Measurements from ENCODE around the gene GAS2L1. TPM values are rescaled to one million over a fixed set of nuclear protein-coding genes. Genes with fewer than 3 reads are reported as not detected.
A peak's percentile ranks its signal among the peaks of the same experiment; 100 is the strongest.

GAS2L1 gene
- total RNA-seq, 2 donors from 2014 or later = 0.43 TPM; not detected in 1

DNA sequence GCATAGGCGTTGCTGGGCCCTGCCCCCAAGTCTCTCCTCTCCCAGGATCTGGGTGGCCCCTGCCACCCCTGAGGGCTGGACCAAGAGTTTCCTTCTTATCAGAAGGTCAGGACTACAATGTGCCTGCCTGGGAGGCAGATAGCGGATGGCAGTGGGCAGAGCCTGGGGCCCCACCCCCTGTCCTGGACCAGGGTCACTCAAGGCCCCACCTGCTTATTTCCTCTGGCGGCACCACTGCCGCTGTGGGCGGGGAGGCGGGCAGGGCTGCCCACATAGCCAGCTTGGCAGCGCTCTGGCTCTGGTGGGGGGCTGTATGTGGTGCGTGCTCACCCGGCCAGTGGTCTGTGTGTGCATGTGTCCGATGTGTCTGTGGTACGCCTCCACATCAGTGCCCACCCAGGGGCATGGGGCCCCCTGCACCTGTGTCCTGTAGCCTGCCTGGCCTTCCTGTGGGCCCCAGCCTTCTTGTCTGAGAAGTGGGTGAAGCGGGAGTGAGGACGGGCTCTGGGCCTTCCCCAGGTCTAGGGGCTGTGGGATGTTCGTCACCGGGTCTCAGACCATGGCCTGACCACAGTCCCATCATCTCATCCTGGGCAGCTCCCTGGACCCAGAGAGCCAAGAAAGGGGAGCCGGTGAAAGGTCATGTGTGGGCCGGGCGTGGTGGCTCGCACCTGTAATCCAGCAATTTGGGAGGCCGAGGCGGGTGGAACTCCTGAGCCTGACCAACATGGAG is 3.0 kb downstream of the GAS2L1 start:
- Mint-ChIP-seq H3K27ac (no peak overlapping the region), H3K4me1 (ENCODE audit: low read depth in 2 of 2) (peaks cover 6 to 23% of the 10 kb centered on the region in 2 donors), H3K9me3 (no peaks in the 10 kb centered on the region), H3K36me3 (no peaks in the 10 kb centered on the region), H3K4me3 (no peak overlapping the region), H3K27me3 (peaks cover 21 to 26% of the 10 kb centered on the region in 2 donors)
- ATAC-seq (no peak), DNase-seq (ENCODE audit: low spot score) (no peak)

DNA sequence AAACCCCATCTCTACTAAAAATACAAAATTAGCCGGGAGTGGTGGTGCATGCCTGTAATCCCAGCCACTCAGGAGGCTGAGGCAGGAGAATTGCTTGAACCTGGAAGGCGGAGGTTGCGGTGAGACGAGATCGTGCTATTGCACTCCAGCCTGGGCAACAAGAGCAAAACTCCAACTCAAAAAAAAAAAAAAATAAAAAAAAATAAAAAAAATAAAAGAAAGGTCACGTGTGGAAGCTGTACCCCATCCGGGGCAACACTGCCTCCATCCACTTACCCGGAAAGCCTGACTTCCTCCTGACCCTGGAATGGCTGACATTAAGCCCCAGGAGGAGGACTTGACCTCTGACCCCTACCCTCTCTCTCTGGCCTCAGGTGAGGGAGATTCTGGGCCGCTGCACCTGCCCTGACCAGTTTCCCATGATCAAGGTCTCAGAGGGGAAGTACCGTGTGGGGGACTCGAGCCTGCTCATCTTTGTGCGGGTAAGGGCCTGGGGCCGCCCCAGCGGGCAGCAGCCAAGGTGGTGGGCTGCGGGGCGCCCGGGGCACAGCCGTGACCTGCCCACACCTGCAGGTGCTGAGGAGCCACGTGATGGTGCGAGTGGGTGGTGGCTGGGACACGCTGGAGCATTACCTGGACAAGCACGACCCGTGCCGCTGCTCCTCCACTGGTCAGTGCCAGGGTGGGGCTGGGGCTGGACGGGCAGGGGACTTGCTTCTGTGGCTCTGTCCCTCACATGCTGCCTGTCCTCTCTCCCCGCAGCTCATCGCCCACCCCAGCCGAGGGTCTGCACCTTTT is 3.8 kb downstream of the GAS2L1 start:
- Mint-ChIP-seq H3K27me3 (peaks cover 25% of the 10 kb centered on the region in 2 donors), H3K4me1 (ENCODE audit: low read depth in 2 of 2) (peaks cover 9 to 20% of the 10 kb centered on the region in 2 donors), H3K9me3 (no peaks in the 10 kb centered on the region), H3K27ac (no peak overlapping the region), H3K36me3 (no peaks in the 10 kb centered on the region), H3K4me3 (no peak overlapping the region)
- ATAC-seq = no peak
- no peak for DNase-seq (ENCODE audit: low spot score)

DNA sequence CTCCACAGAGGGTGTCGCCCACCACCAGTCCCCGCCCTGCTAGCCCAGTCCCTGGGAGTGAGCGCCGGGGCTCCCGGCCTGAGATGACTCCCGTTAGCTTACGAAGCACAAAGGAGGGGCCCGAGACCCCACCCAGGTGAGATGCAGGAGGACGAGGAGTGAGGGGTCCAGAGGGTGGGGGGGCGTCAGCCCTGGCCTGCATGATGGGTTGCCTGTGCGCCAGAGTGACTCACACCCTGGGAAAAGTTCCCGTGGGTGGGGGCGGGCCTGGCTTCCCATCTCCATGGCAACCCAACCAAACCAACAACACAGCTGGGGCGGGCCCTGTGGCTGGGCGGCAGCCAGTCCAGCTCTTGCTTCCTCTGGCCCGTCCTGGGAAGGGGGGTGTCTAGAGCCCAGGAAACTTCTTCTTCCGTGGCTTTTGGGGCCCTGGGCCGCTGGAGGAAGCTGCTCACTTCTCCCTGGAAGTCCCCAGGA is 4.5 kb downstream of the GAS2L1 start:
- H3K36me3 Mint-ChIP-seq = no peaks in the 10 kb centered on the region
- H3K9me3 Mint-ChIP-seq = no peaks in the 10 kb centered on the region
- ATAC-seq (peak; percentile 10 to 56), DNase-seq (ENCODE audit: low spot score) (no peak)
- no peak overlapping the region for H3K27ac Mint-ChIP-seq
- peaks cover 18 to 23% of the 10 kb centered on the region in 2 donors for H3K27me3 Mint-ChIP-seq
- H3K4me3 Mint-ChIP-seq = no peak overlapping the region
- H3K4me1 Mint-ChIP-seq (ENCODE audit: low read depth in 2 of 2) = peaks cover 9 to 18% of the 10 kb centered on the region in 2 donors

DNA sequence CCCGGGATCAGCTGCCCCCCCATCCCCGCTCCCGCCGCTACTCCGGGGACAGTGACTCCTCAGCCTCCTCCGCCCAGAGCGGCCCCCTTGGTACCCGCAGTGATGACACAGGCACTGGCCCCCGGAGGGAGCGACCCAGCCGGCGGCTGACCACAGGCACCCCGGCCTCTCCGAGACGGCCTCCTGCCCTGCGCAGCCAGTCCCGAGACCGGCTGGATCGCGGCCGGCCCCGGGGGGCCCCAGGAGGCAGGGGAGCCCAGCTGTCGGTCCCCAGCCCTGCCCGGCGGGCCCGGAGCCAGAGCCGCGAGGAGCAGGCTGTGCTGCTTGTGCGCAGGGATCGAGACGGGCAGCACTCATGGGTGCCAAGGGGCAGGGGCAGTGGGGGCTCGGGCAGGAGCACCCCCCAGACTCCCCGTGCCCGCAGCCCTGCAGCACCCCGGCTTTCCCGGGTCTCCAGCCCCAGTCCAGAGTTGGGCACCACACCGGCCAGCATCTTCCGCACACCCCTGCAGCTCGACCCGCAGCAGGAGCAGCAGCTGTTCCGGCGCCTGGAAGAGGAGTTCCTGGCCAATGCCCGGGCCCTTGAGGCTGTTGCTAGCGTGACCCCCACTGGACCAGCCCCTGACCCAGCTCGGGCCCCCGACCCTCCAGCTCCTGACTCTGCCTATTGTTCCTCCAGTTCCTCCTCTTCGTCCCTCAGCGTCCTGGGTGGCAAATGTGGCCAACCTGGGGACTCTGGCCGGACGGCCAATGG is 5.2 kb downstream of the GAS2L1 start:
- H3K4me1 Mint-ChIP-seq (ENCODE audit: low read depth in 2 of 2) = peaks cover 9 to 14% of the 10 kb centered on the region in 2 donors
- DNase-seq (ENCODE audit: low spot score) = no peak
- no peak for ATAC-seq
- peaks cover 19 to 29% of the 10 kb centered on the region in 2 donors for H3K27me3 Mint-ChIP-seq
- no peaks in the 10 kb centered on the region for H3K36me3 Mint-ChIP-seq
- H3K9me3 Mint-ChIP-seq = no peaks in the 10 kb centered on the region
- no peak overlapping the region for H3K4me3 Mint-ChIP-seq
- H3K27ac Mint-ChIP-seq = no peak overlapping the region

DNA sequence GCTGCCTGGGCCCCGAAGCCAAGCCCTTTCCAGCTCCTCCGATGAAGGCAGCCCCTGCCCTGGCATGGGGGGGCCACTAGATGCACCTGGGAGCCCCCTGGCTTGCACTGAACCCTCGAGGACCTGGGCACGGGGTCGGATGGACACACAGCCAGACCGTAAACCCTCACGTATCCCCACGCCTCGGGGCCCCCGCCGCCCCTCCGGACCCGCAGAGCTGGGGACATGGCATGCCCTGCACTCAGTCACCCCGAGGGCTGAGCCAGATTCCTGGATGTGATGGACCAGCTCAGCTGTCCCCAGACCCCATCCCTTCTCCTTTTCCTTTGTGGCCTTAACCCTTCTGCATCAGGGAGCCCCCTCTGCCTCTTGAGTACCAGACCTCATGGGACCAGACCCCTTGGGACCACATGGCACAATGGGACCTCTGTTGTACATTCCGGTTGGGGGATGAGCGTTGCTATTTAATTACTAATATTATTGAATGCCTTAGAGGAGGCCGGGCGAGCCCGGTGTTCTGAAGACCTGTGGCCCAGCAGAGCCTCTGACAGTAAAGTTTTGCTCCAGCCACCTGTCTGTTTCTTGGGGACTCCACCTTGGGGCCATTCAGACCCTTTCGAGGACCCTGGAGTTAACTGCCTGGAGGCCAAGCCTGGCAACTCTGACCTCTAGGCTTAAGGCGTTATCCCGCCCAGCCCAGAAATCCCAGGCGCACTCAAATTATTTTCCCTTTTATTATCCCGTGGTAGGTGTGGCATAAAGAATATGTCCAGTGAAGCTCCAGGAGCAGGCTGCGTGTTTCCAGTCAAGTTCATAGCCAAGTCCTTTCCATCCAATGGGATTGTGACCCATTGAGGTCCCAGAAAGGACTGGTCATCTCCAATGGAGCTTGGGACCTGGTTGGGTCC is 6.0 kb downstream of the GAS2L1 start:
- Mint-ChIP-seq H3K4me3 (no peak overlapping the region), H3K27ac (no peak overlapping the region), H3K9me3 (no peaks in the 10 kb centered on the region), H3K36me3 (no peaks in the 10 kb centered on the region), H3K27me3 (peaks cover 27 to 31% of the 10 kb centered on the region in 2 donors), H3K4me1 (ENCODE audit: low read depth in 2 of 2) (peaks cover 9 to 12% of the 10 kb centered on the region in 2 donors)
- DNase-seq (ENCODE audit: low spot score) (no peak), ATAC-seq (no peak)

DNA sequence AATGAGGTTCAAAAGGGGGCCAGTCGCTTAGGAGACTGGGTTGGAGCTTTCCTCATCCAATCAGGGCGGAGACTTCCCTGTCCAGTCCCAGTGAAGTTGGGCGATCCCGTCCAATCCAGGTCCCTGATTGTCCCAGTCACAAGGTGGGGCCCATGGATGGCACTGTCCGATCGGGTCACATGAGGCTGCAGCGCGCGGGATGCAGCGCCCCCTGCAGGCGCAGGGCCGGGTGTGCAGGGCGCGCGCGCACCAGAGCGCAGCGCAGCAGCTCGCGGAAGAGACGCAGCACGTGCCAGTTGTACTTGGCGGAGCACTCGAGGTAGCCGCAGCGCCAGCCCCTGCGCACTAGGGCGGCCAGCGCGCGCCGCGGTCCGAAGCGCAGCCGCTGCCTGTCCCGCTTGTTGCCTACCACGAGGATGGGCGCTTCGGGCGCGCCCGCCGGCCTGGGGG is 6.7 kb downstream of the GAS2L1 start:
- Mint-ChIP-seq H3K27ac (no peak overlapping the region), H3K27me3 (peaks cover 27 to 30% of the 10 kb centered on the region in 2 donors), H3K36me3 (no peaks in the 10 kb centered on the region), H3K4me1 (ENCODE audit: low read depth in 2 of 2) (peaks cover 9 to 11% of the 10 kb centered on the region in 2 donors), H3K9me3 (no peaks in the 10 kb centered on the region), H3K4me3 (no peak overlapping the region)
- DNase-seq (ENCODE audit: low spot score) (no peak), ATAC-seq (peak in 1 of 2 donors; percentile 40)

DNA sequence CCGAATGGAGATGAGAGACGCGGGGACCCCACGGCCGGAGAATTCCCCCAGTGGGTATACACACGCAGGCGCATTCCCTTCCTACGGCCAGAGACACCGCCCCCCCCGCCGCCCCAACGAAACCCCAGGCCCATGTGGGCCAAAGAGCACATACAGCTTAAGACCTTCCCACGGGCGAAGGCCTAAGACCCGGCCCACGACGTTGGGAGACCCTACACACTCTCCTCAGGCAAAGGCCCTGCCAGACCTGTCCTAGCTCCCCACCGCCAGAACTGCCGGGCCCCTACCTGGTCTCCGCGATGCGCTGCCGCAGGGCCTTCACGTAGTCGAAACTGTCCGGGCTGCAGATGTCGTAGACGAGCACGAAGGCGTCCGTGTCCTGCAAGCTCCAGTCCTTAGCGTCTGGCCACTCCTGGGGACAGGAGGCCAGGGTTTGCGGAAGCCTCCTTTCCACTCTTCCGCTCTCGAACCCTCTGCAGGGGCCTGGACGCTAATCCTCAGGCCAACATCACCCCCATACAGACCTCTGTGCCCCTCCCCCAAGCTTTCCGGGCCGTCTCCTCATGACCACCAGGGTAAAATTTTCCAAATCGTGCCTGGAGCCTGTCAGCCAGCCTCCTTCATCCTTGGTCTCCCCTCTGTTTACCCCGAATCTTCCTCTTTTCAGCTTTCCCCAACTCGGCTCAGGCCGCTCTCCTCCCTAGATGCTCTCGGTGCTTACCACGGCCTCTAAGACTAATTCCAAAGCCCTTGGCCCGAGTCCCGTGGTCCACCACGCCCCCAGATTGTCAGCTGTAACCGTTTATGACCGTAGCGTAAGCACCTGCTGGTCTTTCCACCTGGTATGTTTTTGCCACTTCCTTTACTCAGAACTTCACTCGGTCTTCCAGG is 7.4 kb downstream of the GAS2L1 start:
- DNase-seq (ENCODE audit: low spot score) (no peak), ATAC-seq (no peak)
- H3K27me3 Mint-ChIP-seq = peaks cover 27 to 30% of the 10 kb centered on the region in 2 donors
- H3K4me1 Mint-ChIP-seq (ENCODE audit: low read depth in 2 of 2) = peaks cover 9 to 11% of the 10 kb centered on the region in 2 donors
- H3K36me3 Mint-ChIP-seq = no peaks in the 10 kb centered on the region
- H3K9me3 Mint-ChIP-seq = no peaks in the 10 kb centered on the region
- H3K4me3 Mint-ChIP-seq = peak overlapping the region; percentile 18
- peak overlapping the region in 1 of 2 donors; percentile 8 for H3K27ac Mint-ChIP-seq

DNA sequence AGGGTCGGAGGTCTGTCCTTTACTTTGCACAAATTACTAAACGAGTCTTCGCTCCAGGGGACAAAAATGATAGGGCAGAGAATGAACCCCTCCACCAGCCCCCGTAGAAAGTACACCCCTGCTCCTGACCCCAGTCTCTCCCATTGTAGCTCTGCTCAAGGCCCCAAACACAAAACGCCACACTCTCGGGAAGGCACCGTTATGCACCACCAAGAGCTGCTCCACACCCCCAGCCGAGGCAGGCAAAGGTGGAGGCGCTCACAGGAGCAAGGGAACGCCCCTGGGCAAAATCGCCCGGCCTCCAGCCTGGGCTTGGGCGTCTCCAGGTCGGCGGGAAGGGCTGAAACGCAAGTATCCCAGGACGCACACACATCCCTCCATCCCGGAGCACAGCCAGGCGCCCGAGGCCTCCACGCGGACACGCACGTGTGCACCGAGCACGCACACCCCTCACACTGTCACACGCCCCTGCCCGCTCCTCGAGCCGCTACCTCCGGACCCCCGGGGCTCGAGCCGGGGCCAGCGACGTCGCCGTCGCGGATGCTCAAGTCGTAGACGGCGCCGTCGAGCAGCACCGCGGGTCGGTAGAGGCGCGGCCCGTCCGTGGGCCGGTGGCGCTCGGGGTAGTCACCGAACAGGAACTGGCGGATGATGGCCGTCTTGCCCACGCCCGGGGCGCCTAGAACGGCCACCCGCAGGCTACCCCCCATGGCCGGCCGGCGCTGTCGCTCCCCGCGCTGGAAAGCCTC is 8.3 kb downstream of the GAS2L1 start:
- no peak for ATAC-seq
- Mint-ChIP-seq H3K4me1 (ENCODE audit: low read depth in 2 of 2) (peaks cover 9 to 11% of the 10 kb centered on the region in 2 donors), H3K4me3 (peak overlapping the region; percentile 18), H3K36me3 (no peaks in the 10 kb centered on the region), H3K27me3 (peaks cover 27 to 30% of the 10 kb centered on the region in 2 donors), H3K27ac (peak overlapping the region in 1 of 2 donors; percentile 8), H3K9me3 (no peaks in the 10 kb centered on the region)
- no peak for DNase-seq (ENCODE audit: low spot score)

DNA sequence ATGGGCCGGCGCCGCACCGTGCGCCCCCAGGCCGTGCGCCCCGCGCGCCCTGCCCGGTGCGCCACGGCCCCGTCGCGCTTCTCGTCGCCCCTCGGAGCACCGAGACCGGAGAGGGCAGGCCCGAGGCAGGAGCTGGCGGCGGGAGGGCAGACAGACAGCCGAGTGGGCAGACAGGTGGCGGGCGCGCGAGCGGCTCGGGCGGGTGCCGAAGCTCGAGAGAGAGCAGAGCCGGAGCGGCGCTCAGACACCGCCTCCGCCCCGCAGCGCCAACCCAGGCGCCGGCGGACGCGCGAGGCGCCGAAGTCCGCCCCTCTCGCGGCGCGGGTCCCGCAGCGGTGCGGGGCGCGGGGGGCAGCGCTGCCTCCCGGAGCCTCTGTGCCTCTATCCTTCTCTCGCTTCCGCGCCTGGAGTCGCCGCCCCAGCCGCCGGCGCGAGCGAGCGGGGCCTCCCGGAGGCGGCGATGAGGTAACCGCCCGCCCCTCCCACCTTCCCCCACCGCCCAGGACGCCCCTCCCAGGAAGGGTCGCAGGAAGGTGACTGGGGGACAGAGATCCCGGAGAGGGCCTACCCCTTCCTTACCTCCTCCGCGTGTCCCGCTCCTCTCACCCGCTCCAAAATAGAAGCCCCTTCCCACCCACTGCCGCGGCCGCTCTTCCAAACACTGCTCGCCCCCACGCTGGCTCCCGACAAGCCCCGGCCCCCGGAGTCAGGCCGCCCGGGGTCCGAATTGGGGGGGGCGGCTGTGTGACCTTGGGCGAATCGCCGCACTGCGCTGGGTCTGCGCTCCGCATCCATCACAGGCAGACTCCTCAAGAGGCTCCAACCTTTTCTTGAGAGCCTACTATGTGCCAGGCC is 9.1 kb downstream of the GAS2L1 start, which contains the start of gene RASL10A:
TSS of gene RASL10A (minus strand) at position 412 of the 855 bp plus-strand sequence. CDS start 451 bp downstream, outside the sequence.
- H3K36me3 Mint-ChIP-seq = no peaks in the 10 kb centered on the region
- no peak within 1 kb of the TSS for H3K4me3 Mint-ChIP-seq
- H3K9me3 Mint-ChIP-seq = no peaks in the 10 kb centered on the region
- ATAC-seq (no peak), DNase-seq (ENCODE audit: low spot score) (no peak)
- peak within 1 kb of the TSS in 1 of 2 donors; percentile 8 for H3K27ac Mint-ChIP-seq
- peaks cover 9 to 11% of the 10 kb centered on the region in 2 donors for H3K4me1 Mint-ChIP-seq (ENCODE audit: low read depth in 2 of 2)
- H3K27me3 Mint-ChIP-seq = peaks cover 27 to 30% of the 10 kb centered on the region in 2 donors

DNA sequence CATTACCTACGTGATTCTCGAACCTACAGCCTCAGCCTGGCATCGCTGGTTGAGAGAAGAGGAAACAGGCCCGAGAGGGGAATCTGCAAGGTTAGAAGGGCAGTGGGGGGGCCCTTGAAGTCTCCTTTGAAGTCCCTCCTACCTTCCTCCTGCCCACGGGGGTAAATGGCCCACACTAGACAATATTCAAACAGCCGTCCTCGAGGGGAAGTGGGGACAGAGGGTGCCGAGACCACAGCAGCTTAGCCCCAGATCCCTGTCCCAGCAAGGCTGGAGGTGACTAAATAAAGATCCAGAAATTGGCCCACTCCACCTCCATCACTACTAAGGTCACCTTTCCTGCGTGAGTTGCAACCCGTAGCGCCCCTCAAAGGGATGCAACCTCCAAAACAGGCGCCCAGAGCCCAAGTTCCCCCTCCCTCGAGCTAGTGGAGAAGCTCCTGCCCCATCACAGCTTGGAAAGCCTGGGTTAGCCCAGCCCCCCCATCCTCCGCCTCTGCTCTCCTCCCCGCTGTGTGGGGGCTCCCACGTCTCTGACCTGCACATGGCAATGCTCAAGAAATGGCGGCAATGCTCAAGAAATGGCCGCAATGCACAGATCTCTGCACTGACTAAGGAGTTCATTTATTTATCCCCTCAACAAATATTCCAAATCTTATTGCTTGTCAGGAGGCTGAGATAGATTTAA is 9.8 kb downstream of the GAS2L1 start:
- H3K4me1 Mint-ChIP-seq (ENCODE audit: low read depth in 2 of 2) = peaks cover 9 to 11% of the 10 kb centered on the region in 2 donors
- H3K36me3 Mint-ChIP-seq = no peaks in the 10 kb centered on the region
- H3K27me3 Mint-ChIP-seq = peaks cover 27 to 30% of the 10 kb centered on the region in 2 donors
- DNase-seq (ENCODE audit: low spot score) (no peak), ATAC-seq (no peak)
- H3K27ac Mint-ChIP-seq = no peak overlapping the region
- no peaks in the 10 kb centered on the region for H3K9me3 Mint-ChIP-seq
- H3K4me3 Mint-ChIP-seq = no peak overlapping the region

All from natural killer cell treated with Interleukin-12 subunit alpha and Interleukin-12 subunit beta and Interleukin-15 and Interleukin-18, amount 100 ng/mL, for 72 hours (primary cell).